Mucosa of rectum (tissue), 2 donors: Measurements from ENCODE around the gene TMED8.
"Not testable (repeated sequence)": the region's sequence is repeated elsewhere in the genome, so short reads cannot be mapped to it uniquely, and the experiment has no call there.

ENCODE experiments used
- H3K27ac ChIP-seq, 2 donors: one replicate each; pipeline ENCODE4 v1.7.0; 2013; ENCODE audit warnings: inconsistent platforms in 2 of 2, low read depth in 2 of 2, low read length in 2 of 2
- H3K27me3 ChIP-seq, 2 donors: one replicate each; pipeline ENCODE4 v1.7.0; 2013; ENCODE audit warnings: low read length in 2 of 2; ENCODE audit not compliant: control insufficient read depth in 2 of 2, insufficient read depth in 2 of 2
- H3K36me3 ChIP-seq, 2 donors: one replicate each; pipeline ENCODE4 v1.7.0; 2013; ENCODE audit warnings: low read length in 2 of 2; ENCODE audit not compliant: control insufficient read depth in 2 of 2, insufficient read depth in 2 of 2
- H3K4me1 ChIP-seq, 2 donors: one replicate each; pipeline ENCODE4 v1.7.0; 2013; ENCODE audit warnings: low read length in 2 of 2, mild to moderate bottlenecking in 1 of 2; ENCODE audit not compliant: control insufficient read depth in 2 of 2, insufficient read depth in 2 of 2
- H3K4me3 ChIP-seq, 2 donors: one replicate each; pipeline ENCODE4 v1.7.0; 2013; ENCODE audit warnings: low read length in 2 of 2
- H3K9ac ChIP-seq, 2 donors: one replicate each; pipeline ENCODE4 v1.7.0; 2013; ENCODE audit warnings: low read length in 2 of 2, low read depth in 1 of 2, mild to moderate bottlenecking in 1 of 2
- H3K9me3 ChIP-seq, 2 donors: one replicate each; pipeline ENCODE4 v1.7.0; 2013; ENCODE audit warnings: low read length in 2 of 2; ENCODE audit not compliant: control insufficient read depth in 2 of 2
- donor health status: healthy.
- donor health status: Normal muscosa, but diverticular disease.

The TMED8 gene, protein sequence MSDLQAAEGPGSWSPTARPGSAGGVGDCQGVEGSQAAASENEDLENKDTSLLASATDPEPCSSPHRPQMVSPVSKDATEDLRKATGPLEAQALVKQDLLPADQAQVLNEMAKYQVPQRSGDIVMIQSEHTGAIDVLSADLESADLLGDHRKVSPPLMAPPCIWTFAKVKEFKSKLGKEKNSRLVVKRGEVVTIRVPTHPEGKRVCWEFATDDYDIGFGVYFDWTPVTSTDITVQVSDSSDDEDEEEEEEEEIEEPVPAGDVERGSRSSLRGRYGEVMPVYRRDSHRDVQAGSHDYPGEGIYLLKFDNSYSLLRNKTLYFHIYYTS

GRCh38 chr14:77376771-77377501, at the start of gene TMED8, which contains the start of gene SAMD15:
Gene TMED8 (minus strand): TSS chr14:77377094. CDS start chr14:77377053, 41 bp downstream.
Gene SAMD15 (plus strand): TSS chr14:77377379. CDS start chr14:77377419, 40 bp downstream.
- Histone ChIP-seq H3K9ac (peak within 1 kb of the TSS; percentile 80 to 82), H3K36me3 (no peaks in the 10 kb centered on the region), H3K27ac (peak within 1 kb of the TSS; percentile 76 to 80), H3K4me3 (peak within 1 kb of the TSS; percentile 92 to 94), H3K27me3 (no peaks in the 10 kb centered on the region), H3K9me3 (no peaks in the 10 kb centered on the region), H3K4me1 (peaks cover 10 to 15% of the 10 kb centered on the region in 2 donors)

GRCh38 chr14:77426396-77426795, 49.5 kb upstream of the TMED8 start:
- no peak overlapping the region for H3K27ac ChIP-seq
- H3K27me3 ChIP-seq, result no peaks in the 10 kb centered on the region
- no peak overlapping the region for H3K4me3 ChIP-seq
- no peaks in the 10 kb centered on the region for H3K9me3 ChIP-seq
- no peak overlapping the region for H3K9ac ChIP-seq
- H3K4me1 ChIP-seq, result no peaks in the 10 kb centered on the region
- peaks cover 65 to 66% of the 10 kb centered on the region in 2 donors for H3K36me3 ChIP-seq

DNA sequence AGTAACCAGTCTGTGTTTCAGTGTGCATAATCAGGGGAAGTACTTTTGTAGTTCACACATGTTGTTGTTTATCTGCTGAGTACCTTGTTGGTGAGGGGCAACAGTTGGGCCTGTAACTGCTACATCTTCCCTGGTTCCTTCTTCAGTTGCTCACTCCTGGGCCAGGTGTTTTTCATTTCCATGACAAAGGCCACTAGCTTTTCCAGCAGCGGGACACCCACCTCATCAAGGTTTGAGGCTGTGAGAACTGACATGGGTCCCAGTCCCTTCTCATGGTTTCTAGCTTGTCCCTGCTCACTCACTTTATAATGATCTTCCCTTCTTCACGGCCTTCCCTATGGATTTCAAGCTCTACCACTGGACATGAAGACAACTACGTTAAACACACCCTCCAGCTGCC, 48.0 kb upstream of the TMED8 start:
- Histone ChIP-seq H3K27me3 (no peaks in the 10 kb centered on the region), H3K9ac (no peak overlapping the region), H3K4me1 (no peaks in the 10 kb centered on the region), H3K9me3 (peaks cover 0 to under 1% of the 10 kb centered on the region in 2 donors), H3K4me3 (no peak overlapping the region), H3K36me3 (peaks cover 63 to 64% of the 10 kb centered on the region in 2 donors), H3K27ac (no peak overlapping the region)

DNA sequence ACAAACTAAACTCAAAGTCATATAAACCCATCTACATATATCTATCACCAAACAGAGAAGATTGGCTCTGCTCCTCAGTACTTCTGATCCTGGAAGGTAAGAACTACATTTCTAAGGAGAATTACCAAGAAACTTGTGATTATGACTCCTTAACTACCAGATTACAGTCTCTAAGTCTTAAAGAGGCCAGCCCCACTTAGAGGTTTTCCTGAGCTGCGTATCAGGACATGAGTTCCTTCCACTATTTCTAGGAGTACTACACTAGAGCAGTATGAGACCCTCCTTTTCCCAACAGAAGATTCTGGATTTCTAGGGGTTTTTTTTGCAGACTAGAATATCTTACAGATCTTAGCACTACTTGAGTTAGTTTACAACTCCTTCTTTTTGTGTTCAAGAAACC, 46.5 kb upstream of the TMED8 start, which contains the start of gene NOXRED1:
Gene NOXRED1 (minus strand): TSS at position 101 of the 400 bp plus-strand sequence. CDS start 634 bp downstream, outside the sequence.
- Histone ChIP-seq H3K27me3 (no peaks in the 10 kb centered on the region), H3K9me3 (peaks cover 0 to 2% of the 10 kb centered on the region in 2 donors), H3K36me3 (peaks cover 49 to 50% of the 10 kb centered on the region in 2 donors), H3K27ac (no peak within 1 kb of the TSS), H3K4me1 (no peaks in the 10 kb centered on the region), H3K4me3 (no peak within 1 kb of the TSS), H3K9ac (no peak within 1 kb of the TSS)

- H3K36me3 ChIP-seq, result peaks cover 28 to 29% of the 10 kb centered on the region in 2 donors
- no peak overlapping the region for H3K9ac ChIP-seq
- H3K9me3 ChIP-seq, result peaks cover 0 to 2% of the 10 kb centered on the region in 2 donors
- no peaks in the 10 kb centered on the region for H3K4me1 ChIP-seq
- no peaks in the 10 kb centered on the region for H3K27me3 ChIP-seq
- no peak overlapping the region for H3K4me3 ChIP-seq
- H3K27ac ChIP-seq, result no peak overlapping the region
These were observed 44.3 kb upstream of the TMED8 start for GRCh38 chr14:77421201-77421600.

DNA sequence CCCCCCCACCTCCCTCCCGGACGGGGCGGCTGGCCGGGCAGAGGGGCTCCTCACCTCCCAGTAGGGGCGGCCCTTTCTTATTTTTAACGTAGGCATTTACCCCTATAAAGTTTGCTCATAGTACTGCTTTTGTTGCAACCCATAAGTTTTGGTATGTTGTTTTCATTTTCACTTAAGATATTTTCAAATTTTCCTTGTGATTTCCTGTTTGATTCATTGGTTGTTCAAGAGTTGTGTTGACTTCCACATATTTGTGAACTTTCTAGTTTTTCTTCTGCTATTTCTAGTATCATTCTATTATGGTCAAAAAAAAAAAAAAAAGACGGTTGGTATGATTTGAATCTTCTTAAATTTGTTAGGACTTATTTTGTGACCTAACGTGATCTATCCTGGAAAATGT, 39.9 kb upstream of the TMED8 start:
- Histone ChIP-seq H3K36me3 (no peaks in the 10 kb centered on the region), H3K9me3 (peaks cover 0 to 2% of the 10 kb centered on the region in 2 donors), H3K27me3 (no peaks in the 10 kb centered on the region), H3K27ac (no peak overlapping the region), H3K4me1 (no peaks in the 10 kb centered on the region), H3K4me3 (no peak overlapping the region), H3K9ac (no peak overlapping the region)

DNA sequence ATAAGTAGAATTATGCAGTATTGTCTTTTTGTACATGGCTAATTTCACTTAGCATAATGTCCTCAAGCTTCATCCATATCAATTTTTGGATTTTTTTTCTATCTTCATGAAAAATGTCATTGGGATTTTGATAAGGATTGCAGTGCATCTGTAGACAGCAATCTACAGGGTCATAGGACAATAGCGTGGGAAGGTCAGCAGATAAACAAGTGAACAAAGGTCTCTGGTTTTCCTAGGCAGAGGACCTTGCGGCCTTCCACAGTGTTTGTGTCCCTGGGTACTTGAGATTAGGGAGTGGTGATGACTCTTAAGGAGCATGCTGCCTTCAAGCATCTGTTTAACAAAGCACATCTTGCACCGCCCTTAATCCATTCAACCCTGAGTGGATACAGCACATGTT, 39.2 kb upstream of the TMED8 start:
- not testable (repeated sequence) for H3K4me3 ChIP-seq, H3K9ac ChIP-seq, H3K27ac ChIP-seq, H3K9me3 ChIP-seq, H3K27me3 ChIP-seq, H3K36me3 ChIP-seq, H3K4me1 ChIP-seq

- H3K9ac ChIP-seq, H3K27me3 ChIP-seq: not testable (repeated sequence)
These were observed 38.6 kb upstream of the TMED8 start for GRCh38 chr14:77415403-77416030.

GRCh38 chr14:77409131-77409533, 32.2 kb upstream of the TMED8 start:
- Histone ChIP-seq H3K36me3 (no peaks in the 10 kb centered on the region), H3K9me3 (no peaks in the 10 kb centered on the region), H3K4me3 (no peak overlapping the region), H3K4me1 (no peaks in the 10 kb centered on the region), H3K27me3 (no peaks in the 10 kb centered on the region), H3K9ac (no peak overlapping the region), H3K27ac (no peak overlapping the region)

More at GRCh38 chr14:77415403-77416030, 38.6 kb upstream of the TMED8 start:
- not testable (repeated sequence) for H3K36me3 ChIP-seq, H3K9me3 ChIP-seq, H3K4me1 ChIP-seq, H3K27ac ChIP-seq, H3K4me3 ChIP-seq

DNA sequence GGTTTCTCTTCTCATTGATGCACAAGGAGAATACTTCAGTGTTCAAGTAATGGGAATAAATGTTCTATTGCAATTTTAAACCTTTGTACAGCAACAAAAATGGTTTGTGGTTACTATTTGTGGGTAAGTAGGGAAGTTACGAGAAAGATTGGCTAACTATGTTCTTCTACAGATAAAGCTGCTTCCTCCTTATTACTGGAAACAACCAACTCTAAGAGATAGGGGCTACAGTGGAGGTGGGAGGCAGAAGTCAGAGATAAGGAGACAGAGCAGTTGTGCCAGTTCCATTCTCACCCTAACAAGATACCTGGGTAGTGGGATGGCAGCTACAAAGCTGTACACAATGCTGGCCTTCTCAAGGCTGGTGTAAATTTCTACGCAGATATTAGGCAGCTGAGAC, 30.3 kb upstream of the TMED8 start:
- Histone ChIP-seq H3K9me3 (no peaks in the 10 kb centered on the region), H3K36me3 (no peaks in the 10 kb centered on the region), H3K4me1 (no peaks in the 10 kb centered on the region), H3K27ac (no peak overlapping the region), H3K4me3 (no peak overlapping the region), H3K9ac (no peak overlapping the region), H3K27me3 (no peaks in the 10 kb centered on the region)
